CD4-positive, alpha-beta T cell treated with Interleukin-10 for 1 hour (primary cell): ENCODE measurements around the gene EFEMP2.
"Not testable (repeated sequence)": the region's sequence is repeated elsewhere in the genome, so short reads cannot be mapped to it uniquely, and the experiment has no call there.

ENCODE experiments used
- DNase-seq: peaks from one replicate; pipeline ENCODE4 v3.0.0-alpha.2; 2020

EFEMP2 gene

GRCh38 chr11:65853246-65853979 is 19.2 kb downstream of the EFEMP2 start:
- no peak for DNase-seq

- no peak for DNase-seq
Observed at GRCh38 chr11:65852508-65853245, 19.9 kb downstream of the EFEMP2 start.

GRCh38 chr11:65851811-65852507 is 20.6 kb downstream of the EFEMP2 start:
- no peak for DNase-seq

GRCh38 chr11:65851083-65851579 is 21.5 kb downstream of the EFEMP2 start:
- no peak for DNase-seq

GRCh38 chr11:65850217-65851082 is 22.1 kb downstream of the EFEMP2 start:
- DNase-seq: no peak

GRCh38 chr11:65849771-65850216 is 22.8 kb downstream of the EFEMP2 start:
- DNase-seq: no peak

- DNase-seq: no peak
Observed at GRCh38 chr11:65849366-65849765, 23.2 kb downstream of the EFEMP2 start.

GRCh38 chr11:65848693-65849092 is 23.9 kb downstream of the EFEMP2 start:
- not testable (repeated sequence) for DNase-seq

- DNase-seq: no peak
Observed at GRCh38 chr11:65847746-65848145, 24.9 kb downstream of the EFEMP2 start.

- no peak for DNase-seq
Observed at GRCh38 chr11:65844231-65844872, 28.2 kb downstream of the EFEMP2 start.

GRCh38 chr11:65843811-65844210 is 28.8 kb downstream of the EFEMP2 start:
- no peak for DNase-seq

- DNase-seq: no peak
Observed at GRCh38 chr11:65842144-65842543, 30.5 kb downstream of the EFEMP2 start.

- DNase-seq: no peak
Observed at GRCh38 chr11:65834202-65834601, 38.4 kb downstream of the EFEMP2 start.

GRCh38 chr11:65833297-65834030 is 39.1 kb downstream of the EFEMP2 start, which contains the start of gene SNX32:
SNX32 (plus strand) TSS chr11:65833963; CDS start chr11:65834066, 103 bp downstream.
- peak; percentile 96 for DNase-seq

- DNase-seq: not testable (repeated sequence)
Observed at GRCh38 chr11:65832231-65832630, 40.4 kb downstream of the EFEMP2 start.

- DNase-seq: no peak
Observed at GRCh38 chr11:65829459-65829858, 43.1 kb downstream of the EFEMP2 start.

- no peak for DNase-seq
Observed at GRCh38 chr11:65826984-65827735, 45.4 kb downstream of the EFEMP2 start.

- no peak for DNase-seq
Observed at GRCh38 chr11:65822776-65823528, 49.6 kb downstream of the EFEMP2 start.

- no peak for DNase-seq
Observed at GRCh38 chr11:65821107-65821506, 51.5 kb downstream of the EFEMP2 start.
